MCF 10A (cell line): ENCODE data around the gene MED13L. TPM values are rescaled to one million over a fixed set of nuclear protein-coding genes. Genes with fewer than 3 reads are reported as not detected.

Experiments used
- BruUV-seq: library from RNA; stranded (reverse); fragments of 400-500 nt; replicated peaks from 2 replicates; lab custom pipeline; 2021; lab: Mats Ljungman, UMichigan
- CTCF ChIA-PET: fragments of 300-600 bp; sonication (Branson Sonifier 250); formaldehyde crosslinking; extraction: SDS; loops from one replicate; lab custom pipeline; 2021; ENCODE audit warnings: antibody characterized with exemption, inconsistent platforms; lab: Yijun Ruan, JAX
- POLR2A ChIA-PET: fragments of 300-600, 350-650 bp; sonication (Branson Sonifier 250); formaldehyde crosslinking; extraction: SDS; loops from one replicate; lab custom pipeline; 2020; ENCODE audit warnings: antibody characterized with exemption, inconsistent platforms; lab: Yijun Ruan, JAX
- DNase-seq: peaks from one replicate; pipeline ENCODE4 v3.0.0-alpha.2; 2018; ENCODE audit not compliant: unreplicated experiment
- H3K27ac Mint-ChIP-seq: one replicate; pipeline ENCODE4 v1.8.0; 2022; ENCODE audit warnings: mild to moderate bottlenecking, low read depth, mixed read lengths; ENCODE audit not compliant: unreplicated experiment
- H3K27me3 Mint-ChIP-seq: one replicate; pipeline ENCODE4 v1.8.0; 2022; ENCODE audit warnings: mixed read lengths; ENCODE audit not compliant: insufficient read depth, unreplicated experiment
- H3K36me3 Mint-ChIP-seq: one replicate; pipeline ENCODE4 v1.8.0; 2022; ENCODE audit warnings: mild to moderate bottlenecking, moderate library complexity, mixed read lengths; ENCODE audit not compliant: insufficient read depth, unreplicated experiment
- H3K4me1 Mint-ChIP-seq: one replicate; pipeline ENCODE4 v1.8.0; 2022; ENCODE audit warnings: mixed read lengths; ENCODE audit not compliant: insufficient read depth, unreplicated experiment
- H3K4me3 Mint-ChIP-seq: one replicate; pipeline ENCODE4 v1.8.0; 2022; ENCODE audit warnings: mild to moderate bottlenecking, moderate library complexity, mixed read lengths; ENCODE audit not compliant: unreplicated experiment
- H3K9me3 Mint-ChIP-seq: one replicate; pipeline ENCODE4 v1.8.0; 2022; ENCODE audit warnings: mixed read lengths; ENCODE audit not compliant: unreplicated experiment
- intact Hi-C: fragments of 100-400 bp; cut with micrococcal nuclease; formaldehyde crosslinking; loops from 2 replicates; pipeline ENCODE4 v1.14.1; 2022
- total RNA-seq: library from RNA; stranded (reverse); gene quantifications from 2 replicates; pipeline ENCODE4 v1.2.3, GENCODE V29; 2022
- TF ChIP-seq, protein P1 (sequence below): fragments of 200-600 bp; IDR thresholded peaks from one replicate; pipeline ENCODE4 v1.8.0; 2022; ENCODE audit warnings: antibody characterized with exemption, mild to moderate bottlenecking; ENCODE audit not compliant: unreplicated experiment

Gene MED13L
- total RNA-seq, 1 experiment from 2014 or later, result 91.6 TPM

DNA sequence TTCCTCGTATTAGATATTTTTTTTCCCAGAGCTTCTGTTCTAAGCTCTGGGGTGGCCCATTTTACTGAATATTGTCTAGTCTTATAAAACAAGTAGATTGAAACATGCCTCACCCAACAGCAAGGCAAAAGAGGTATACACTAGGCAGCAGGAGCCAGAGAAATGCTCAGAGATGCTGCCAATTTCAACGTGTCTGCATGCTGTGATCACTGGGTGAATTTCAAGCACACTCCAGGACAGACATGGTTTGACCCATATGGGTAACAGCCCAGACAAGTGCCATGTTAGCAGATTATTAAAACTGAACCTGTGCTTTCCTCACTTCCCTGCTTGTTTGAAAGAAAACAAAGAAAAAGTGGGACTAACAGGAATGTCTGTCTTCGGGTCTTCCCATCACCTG lies 321.3 kb downstream of the MED13L start:
- no peak for DNase-seq
- POLR2A ChIA-PET, result no interaction called here
- intact Hi-C loops, result no loop called here
- Mint-ChIP-seq H3K4me3 (no peak overlapping the region), H3K4me1 (no peaks in the 10 kb centered on the region), H3K36me3 (peaks cover 58% of the 10 kb centered on the region), H3K9me3 (no peaks in the 10 kb centered on the region), H3K27ac (no peak overlapping the region), H3K27me3 (no peaks in the 10 kb centered on the region)
- TF ChIP-seq, protein P1, sequence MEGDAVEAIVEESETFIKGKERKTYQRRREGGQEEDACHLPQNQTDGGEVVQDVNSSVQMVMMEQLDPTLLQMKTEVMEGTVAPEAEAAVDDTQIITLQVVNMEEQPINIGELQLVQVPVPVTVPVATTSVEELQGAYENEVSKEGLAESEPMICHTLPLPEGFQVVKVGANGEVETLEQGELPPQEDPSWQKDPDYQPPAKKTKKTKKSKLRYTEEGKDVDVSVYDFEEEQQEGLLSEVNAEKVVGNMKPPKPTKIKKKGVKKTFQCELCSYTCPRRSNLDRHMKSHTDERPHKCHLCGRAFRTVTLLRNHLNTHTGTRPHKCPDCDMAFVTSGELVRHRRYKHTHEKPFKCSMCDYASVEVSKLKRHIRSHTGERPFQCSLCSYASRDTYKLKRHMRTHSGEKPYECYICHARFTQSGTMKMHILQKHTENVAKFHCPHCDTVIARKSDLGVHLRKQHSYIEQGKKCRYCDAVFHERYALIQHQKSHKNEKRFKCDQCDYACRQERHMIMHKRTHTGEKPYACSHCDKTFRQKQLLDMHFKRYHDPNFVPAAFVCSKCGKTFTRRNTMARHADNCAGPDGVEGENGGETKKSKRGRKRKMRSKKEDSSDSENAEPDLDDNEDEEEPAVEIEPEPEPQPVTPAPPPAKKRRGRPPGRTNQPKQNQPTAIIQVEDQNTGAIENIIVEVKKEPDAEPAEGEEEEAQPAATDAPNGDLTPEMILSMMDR, result no peak
- no TSS peak for BruUV-seq
- CTCF ChIA-PET, result interaction anchor here (0.6 kb wide), 2 partner anchors 132 to 1085 kb away, joined by 3 to 4 read pairs; no protein-coding TSS in a partner anchor

DNA sequence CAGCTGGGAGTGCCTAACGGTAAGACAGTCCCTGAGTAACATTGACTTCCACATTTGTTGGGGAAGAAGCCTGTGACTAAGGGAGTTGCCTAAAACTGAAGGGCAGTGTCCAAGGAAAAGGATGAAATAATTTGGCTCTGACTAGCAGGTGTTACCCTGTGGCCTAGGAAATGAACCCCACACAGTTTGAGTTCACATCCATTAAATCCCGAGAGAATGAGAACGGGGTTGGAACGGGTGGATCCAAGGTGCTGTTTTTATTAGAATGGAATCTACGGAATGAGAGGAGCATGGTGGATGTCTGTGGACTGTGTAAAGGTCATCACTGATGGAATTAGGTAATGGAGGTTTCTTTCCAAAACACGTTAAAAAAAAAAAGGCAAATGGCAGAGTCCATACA lies 324.0 kb downstream of the MED13L start:
- TF ChIP-seq, protein P1, result no peak
- CTCF ChIA-PET, result no interaction called here
- Mint-ChIP-seq H3K36me3 (peaks cover 36% of the 10 kb centered on the region), H3K4me3 (no peak overlapping the region), H3K4me1 (no peaks in the 10 kb centered on the region), H3K9me3 (no peaks in the 10 kb centered on the region), H3K27ac (no peak overlapping the region), H3K27me3 (no peaks in the 10 kb centered on the region)
- intact Hi-C loops, result no loop called here
- no TSS peak for BruUV-seq
- POLR2A ChIA-PET, result no interaction called here
- no peak for DNase-seq

DNA sequence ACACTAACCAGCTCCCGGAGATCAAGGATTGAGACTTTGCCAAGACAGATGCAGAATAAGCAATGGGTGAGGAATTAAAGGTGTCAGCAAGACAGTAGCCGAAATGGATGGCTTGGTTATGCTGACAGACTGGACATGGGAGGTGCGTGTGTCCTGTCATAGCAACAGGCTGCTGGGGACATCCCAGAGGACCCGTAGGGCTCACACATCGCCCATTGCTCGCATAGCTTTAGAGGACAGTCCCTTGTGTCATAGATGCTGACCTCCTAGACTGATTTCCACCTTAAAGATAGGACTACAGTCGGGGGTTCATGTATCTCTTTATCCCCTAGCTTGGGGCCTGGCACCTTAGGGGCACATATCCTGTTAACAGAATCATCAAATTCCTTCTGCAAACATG lies 324.5 kb downstream of the MED13L start:
- intact Hi-C loops, result no loop called here

DNA sequence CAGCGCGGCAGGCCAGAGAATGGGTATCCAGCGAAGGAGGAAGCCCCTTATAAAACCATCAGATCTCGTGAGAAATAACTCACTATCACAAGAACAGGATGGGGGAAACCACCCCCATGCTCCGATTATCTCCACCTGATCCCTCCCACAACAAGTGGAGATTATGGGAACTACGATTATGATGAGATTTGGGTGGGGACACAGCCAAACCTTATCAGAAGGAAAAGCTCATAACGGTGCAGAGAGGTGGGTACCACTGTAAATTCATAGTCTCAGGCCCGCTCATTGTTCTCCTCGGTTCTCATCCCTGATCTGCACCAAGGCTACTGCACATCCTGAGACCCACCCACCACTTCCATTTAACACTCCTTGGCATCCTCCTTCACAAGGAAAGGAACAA lies 326.5 kb downstream of the MED13L start:
- TF ChIP-seq, protein P1, result no peak
- ChIA-PET POLR2A (no interaction called here), CTCF (interaction anchor here (0.5 to 0.8 kb wide), 2 partner anchors 228 to 651 kb away, joined by 3 to 4 read pairs; no protein-coding TSS in a partner anchor)
- H3K27me3 Mint-ChIP-seq, result no peaks in the 10 kb centered on the region
- no peaks in the 10 kb centered on the region for H3K4me1 Mint-ChIP-seq
- no peaks in the 10 kb centered on the region for H3K9me3 Mint-ChIP-seq
- H3K27ac Mint-ChIP-seq, result no peak overlapping the region
- intact Hi-C loops, result no loop called here
- no peak for DNase-seq
- BruUV-seq, result no TSS peak
- peaks cover 27% of the 10 kb centered on the region for H3K36me3 Mint-ChIP-seq
- no peak overlapping the region for H3K4me3 Mint-ChIP-seq

More for the DNA sequence above, 324.5 kb downstream of the MED13L start:
- Mint-ChIP-seq H3K27me3 (no peaks in the 10 kb centered on the region), H3K4me3 (no peak overlapping the region), H3K9me3 (no peaks in the 10 kb centered on the region), H3K36me3 (peaks cover 32% of the 10 kb centered on the region), H3K27ac (no peak overlapping the region), H3K4me1 (no peaks in the 10 kb centered on the region)
- no peak for DNase-seq
- no TSS peak for BruUV-seq
- TF ChIP-seq, protein P1, result no peak
- POLR2A ChIA-PET, result no interaction called here
- CTCF ChIA-PET, result no interaction called here
